Thymus (tissue), 11 donors: ENCODE measurements around the gene IST1. TPM values are rescaled to one million over a fixed set of nuclear protein-coding genes. Genes with fewer than 3 reads are reported as not detected.

ENCODE experiments used
- DNase-seq, 9 donors: peaks; one replicate each; pipeline ENCODE4 v3.0.0-alpha.2; 2013; ENCODE audit warnings: low spot score in 9 of 9, low read depth in 6 of 9, missing footprints in 1 of 9
- H3K27ac ChIP-seq, 2 donors: one replicate each; pipeline ENCODE4 v1.5.1; 2013; ENCODE audit warnings: control low read depth in 1 of 2, low read depth in 1 of 2, low read length in 1 of 2, mild to moderate bottlenecking in 1 of 2, moderate library complexity in 1 of 2
- H3K27me3 ChIP-seq, 2 donors: one replicate each; pipeline ENCODE4 v1.5.1; 2013; ENCODE audit warnings: low read length in 1 of 2; ENCODE audit not compliant: control insufficient read depth in 2 of 2, insufficient read depth in 1 of 2
- H3K36me3 ChIP-seq, 2 donors: one replicate each; pipeline ENCODE4 v1.5.1; 2013; ENCODE audit warnings: low read length in 1 of 2, mild to moderate bottlenecking in 1 of 2, moderate library complexity in 1 of 2; ENCODE audit not compliant: control insufficient read depth in 2 of 2, insufficient read depth in 2 of 2
- H3K4me1 ChIP-seq, 2 donors: one replicate each; pipeline ENCODE4 v1.5.1; 2013; ENCODE audit warnings: low read length in 2 of 2; ENCODE audit not compliant: control insufficient read depth in 2 of 2, insufficient read depth in 2 of 2
- H3K4me3 ChIP-seq, 2 donors: one replicate each; pipeline ENCODE4 v1.5.1; 2013; ENCODE audit warnings: low read length in 2 of 2, control low read depth in 1 of 2, mild to moderate bottlenecking in 1 of 2
- H3K9me3 ChIP-seq, 2 donors: one replicate each; pipeline ENCODE4 v1.5.1; 2013; ENCODE audit warnings: low read length in 1 of 2, mild to moderate bottlenecking in 1 of 2; ENCODE audit not compliant: control insufficient read depth in 2 of 2, insufficient read depth in 1 of 2
- WGBS: extraction: QIAGEN DNeasy Blood & Tissue Kit; methylation state at CpG from one replicate; pipeline ENCODE4 v1.1.7; 2013; 5-methylcytosine and 5-hydroxymethylcytosine counted together
- polyA plus RNA-seq: library from polyadenylated mRNA; stranded (reverse); fragments of 200-250 nt; gene quantifications from one replicate; pipeline ENCODE4 v1.2.3, GENCODE V29; 2013
- total RNA-seq: library from RNA; stranded (reverse); fragments of 120-200 nt; gene quantifications from one replicate; pipeline ENCODE4 v1.2.4, GENCODE V29; 2013
- donor health status: healthy.

IST1 gene
- total and polyA plus RNA-seq, 2 donors = 134 to 163 TPM

DNA sequence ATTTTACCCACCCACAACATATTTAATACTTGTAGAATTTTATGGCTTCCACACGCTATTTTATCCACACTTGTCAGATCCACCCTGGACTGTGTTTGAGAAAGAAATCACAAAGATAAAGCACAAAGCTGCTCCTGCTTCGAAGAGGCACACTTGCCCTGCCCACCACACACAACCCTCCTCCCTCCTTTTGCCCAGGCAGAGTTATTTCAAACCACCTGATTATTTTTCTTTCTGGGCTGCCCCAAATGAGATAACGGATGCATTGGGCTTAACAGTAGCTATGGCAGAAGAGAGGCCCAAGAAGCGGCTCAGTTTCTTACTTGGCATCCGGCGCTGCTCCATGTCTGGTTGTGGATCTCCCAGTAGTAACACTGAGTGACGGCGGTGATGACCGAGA is 77.7 kb downstream of the IST1 start:
- H3K36me3 ChIP-seq = no peaks in the 10 kb centered on the region
- H3K4me1 ChIP-seq = no peaks in the 10 kb centered on the region
- H3K27me3 ChIP-seq = no peaks in the 10 kb centered on the region
- no peak overlapping the region for H3K27ac ChIP-seq
- no peak overlapping the region for H3K4me3 ChIP-seq
- H3K9me3 ChIP-seq = no peaks in the 10 kb centered on the region
- DNase-seq = no peak
- WGBS = 95% methylated on average over 9 of the region's 9 CpGs

DNA sequence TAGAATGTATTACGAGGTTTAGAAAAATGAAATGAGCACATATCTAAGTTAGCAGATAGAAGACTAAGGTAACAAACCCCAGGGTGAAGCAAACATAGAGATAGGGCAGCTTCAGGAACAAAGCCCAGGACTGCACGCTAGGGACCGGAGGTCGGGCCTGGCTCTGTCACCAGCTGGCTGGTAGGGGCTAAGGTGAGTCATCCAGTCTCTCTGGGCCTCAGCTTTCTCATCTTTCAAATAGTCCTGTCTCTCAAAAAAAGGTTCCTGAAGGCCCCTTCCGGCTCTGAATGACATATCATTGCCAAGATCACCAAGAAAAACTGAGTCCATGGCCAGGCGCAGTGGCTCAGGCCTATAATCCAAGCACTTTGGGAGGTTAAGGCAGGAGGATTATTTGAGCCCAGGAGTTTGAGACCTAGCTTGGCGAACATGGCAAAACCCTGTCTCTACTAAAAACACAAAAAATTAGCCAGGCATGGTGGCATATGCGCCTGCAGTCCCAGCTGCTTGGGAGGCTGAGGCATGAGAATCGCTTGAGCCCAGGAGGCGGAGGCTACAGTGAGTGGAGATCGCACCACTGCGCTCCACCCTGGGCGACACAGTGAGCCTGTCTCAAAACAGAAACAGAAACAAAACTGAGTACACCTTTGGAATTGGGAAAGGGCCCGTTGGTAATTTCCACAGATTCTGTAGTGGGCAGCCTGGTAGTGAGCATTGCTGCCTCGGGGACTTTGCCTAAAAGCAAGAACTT is 78.9 kb downstream of the IST1 start:
- Histone ChIP-seq H3K27ac (no peak overlapping the region), H3K4me1 (no peaks in the 10 kb centered on the region), H3K4me3 (no peak overlapping the region), H3K36me3 (no peaks in the 10 kb centered on the region), H3K9me3 (no peaks in the 10 kb centered on the region), H3K27me3 (no peaks in the 10 kb centered on the region)
- WGBS = 97% methylated on average over 15 of the region's 15 CpGs
- DNase-seq = no peak

Other genes with a start within 250 kb of the IST1 start
- 2.3 TPM for gene PHLPP2, start 170.8 kb upstream of the IST1 start, total RNA-seq
- gene PHLPP2, start 170.8 kb upstream of the IST1 start, polyA plus RNA-seq = 1.8 TPM
- 26.7 TPM for gene AP1G1, start 86.7 kb upstream of the IST1 start, total RNA-seq
- gene AP1G1, start 86.7 kb upstream of the IST1 start, polyA plus RNA-seq = 24.1 TPM
- gene ATXN1L, start 49.6 kb upstream of the IST1 start, total RNA-seq = 10.8 TPM
- 6.5 TPM for gene ATXN1L, start 49.6 kb upstream of the IST1 start, polyA plus RNA-seq
- 9.4 TPM for gene ZNF821, start 11.3 kb upstream of the IST1 start, total RNA-seq
- 7.8 TPM for gene ZNF821, start 11.3 kb upstream of the IST1 start, polyA plus RNA-seq
- 0.09 TPM for gene PKD1L3, start 104.9 kb downstream of the IST1 start, total RNA-seq
- 0.07 TPM for gene PKD1L3, start 104.9 kb downstream of the IST1 start, polyA plus RNA-seq
- gene DHODH, start 113.2 kb downstream of the IST1 start, total RNA-seq = 5.4 TPM
- gene DHODH, start 113.2 kb downstream of the IST1 start, polyA plus RNA-seq = 6.3 TPM
- gene HP, start 159.0 kb downstream of the IST1 start, total RNA-seq = 5.3 TPM
- 16.9 TPM for gene HP, start 159.0 kb downstream of the IST1 start, polyA plus RNA-seq
- gene HPR, start 167.7 kb downstream of the IST1 start, total RNA-seq = 0.14 TPM
- 0.94 TPM for gene HPR, start 167.7 kb downstream of the IST1 start, polyA plus RNA-seq
- 13.1 TPM for gene TXNL4B, start 198.1 kb downstream of the IST1 start, total RNA-seq
- 9.9 TPM for gene TXNL4B, start 198.1 kb downstream of the IST1 start, polyA plus RNA-seq
- 38.2 TPM for gene DHX38, start 198.3 kb downstream of the IST1 start, total RNA-seq
- gene DHX38, start 198.3 kb downstream of the IST1 start, polyA plus RNA-seq = 58.3 TPM